Breast epithelium (tissue), 4 donors: ENCODE results near the gene SAMD7. TPM values are rescaled to one million over a fixed set of nuclear protein-coding genes. Genes with fewer than 3 reads are reported as not detected.

ENCODE experiments used
- DNase-seq, 2 donors: peaks; one replicate each; pipeline ENCODE4 v3.0.0-alpha.2; 2019; ENCODE audit warnings: low spot score in 2 of 2
- H3K27ac ChIP-seq, 2 donors: fragments of 200-600 bp; sonication (generic) in 1 of 2; one replicate each; pipeline ENCODE4 v1.5.1; 2016 to 2019; ENCODE audit warnings: mild to moderate bottlenecking in 1 of 2
- H3K27me3 ChIP-seq, 2 donors: fragments of 200-600 bp; sonication (generic) in 1 of 2; one replicate each; pipeline versions ENCODE4 v1.5.1 to v1.6.0; 2017 to 2019; ENCODE audit warnings: control low read depth in 1 of 2, mild to moderate bottlenecking in 1 of 2
- H3K36me3 ChIP-seq: fragments of 200-600 bp; one replicate; pipeline ENCODE4 v1.5.1; 2019
- H3K4me1 ChIP-seq, 2 donors: fragments of 200-600 bp; sonication (generic); one replicate each; pipeline ENCODE4 v1.5.1; 2016 to 2019; ENCODE audit warnings: control low read depth in 1 of 2
- H3K4me3 ChIP-seq, 3 donors: fragments of 200-600 bp; sonication (generic); 1 replicate in 2 of 3; 2 replicates in 1 of 3; pipeline ENCODE4 v1.5.1; 2016 to 2019; ENCODE audit warnings: mild to moderate bottlenecking in 3 of 3, moderate library complexity in 2 of 3
- H3K9me3 ChIP-seq, 2 donors: fragments of 200-600 bp; sonication (generic) in 1 of 2; one replicate each; pipeline ENCODE4 v1.5.1; 2016 to 2019; ENCODE audit warnings: control low read depth in 1 of 2
- CTCF ChIP-seq, 3 donors: fragments of 450-650 bp; IDR thresholded peaks; one replicate each; pipeline ENCODE4 v1.5.1; 2016 to 2017; ENCODE audit warnings: antibody characterized with exemption in 3 of 3, mild to moderate bottlenecking in 3 of 3, moderate library complexity in 3 of 3
- POLR2A ChIP-seq: fragments of 450-650 bp; IDR thresholded peaks from one replicate; pipeline ENCODE4 v1.6.1; 2016; ENCODE audit warnings: antibody characterized with exemption, mild to moderate bottlenecking, moderate library complexity
- POLR2AphosphoS5 ChIP-seq, 3 donors: sonication (generic); formaldehyde crosslinking; IDR thresholded peaks; one replicate each; pipeline ENCODE4 v1.6.1; 2017; ENCODE audit warnings: antibody characterized with exemption in 3 of 3
- intact Hi-C: fragments of 100-400 bp; cut with DNase I; formaldehyde crosslinking; loops from one replicate; pipeline ENCODE4 v1.15.1; 2023; ENCODE audit warnings: low total_unique reads
- total RNA-seq, 3 donors: library from RNA; depleted of rRNA; stranded (reverse); fragments of >200 nt; gene quantifications; one replicate each; pipeline ENCODE4 v1.1.0, GENCODE V29; 2016

Gene SAMD7
- total RNA-seq, 3 donors from 2014 or later = under 0.01 TPM; not detected in 2

GRCh38 chr3:169953462-169954141, 42.2 kb downstream of the SAMD7 start:
- no peaks in the 10 kb centered on the region for H3K9me3 ChIP-seq
- no peaks in the 10 kb centered on the region for H3K4me1 ChIP-seq
- DNase-seq = no peak
- intact Hi-C loops = no loop called here
- H3K27me3 ChIP-seq = no peaks in the 10 kb centered on the region
- TF ChIP-seq POLR2AphosphoS5 (IDR thresholded peaks at IDR 0.05) = no peak
- no peak for TF ChIP-seq CTCF (IDR thresholded peaks at IDR 0.05)
- no peak for TF ChIP-seq POLR2A
- H3K4me3 ChIP-seq = no peak overlapping the region
- no peaks in the 10 kb centered on the region for H3K36me3 ChIP-seq
- H3K27ac ChIP-seq = no peak overlapping the region

GRCh38 chr3:169954142-169954756, 42.9 kb downstream of the SAMD7 start:
- no peak for DNase-seq
- TF ChIP-seq CTCF (IDR thresholded peaks at IDR 0.05) (no peak), POLR2AphosphoS5 (IDR thresholded peaks at IDR 0.05) (no peak)
- Histone ChIP-seq H3K27me3 (no peaks in the 10 kb centered on the region), H3K36me3 (no peaks in the 10 kb centered on the region), H3K9me3 (no peaks in the 10 kb centered on the region), H3K4me3 (no peak overlapping the region), H3K4me1 (no peaks in the 10 kb centered on the region), H3K27ac (no peak overlapping the region)
- intact Hi-C loops = no loop called here

GRCh38 chr3:169955406-169955805, 44.0 kb downstream of the SAMD7 start:
- Histone ChIP-seq H3K36me3 (no peaks in the 10 kb centered on the region), H3K27me3 (no peaks in the 10 kb centered on the region), H3K4me3 (no peak overlapping the region), H3K27ac (no peak overlapping the region), H3K4me1 (no peaks in the 10 kb centered on the region), H3K9me3 (no peaks in the 10 kb centered on the region)
- no peak for DNase-seq
- no peak for TF ChIP-seq POLR2A
- no peak for TF ChIP-seq CTCF (IDR thresholded peaks at IDR 0.05)
- no peak for TF ChIP-seq POLR2AphosphoS5 (IDR thresholded peaks at IDR 0.05)
- intact Hi-C loops = no loop called here

- DNase-seq = no peak
- Histone ChIP-seq H3K4me3 (no peak overlapping the region), H3K9me3 (no peaks in the 10 kb centered on the region), H3K36me3 (no peaks in the 10 kb centered on the region), H3K27me3 (no peaks in the 10 kb centered on the region), H3K4me1 (peaks cover 0 to 5% of the 10 kb centered on the region in 2 donors), H3K27ac (no peak overlapping the region)
- TF ChIP-seq CTCF (IDR thresholded peaks at IDR 0.05) (no peak), POLR2A (no peak), POLR2AphosphoS5 (IDR thresholded peaks at IDR 0.05) (no peak)
- intact Hi-C loops = no loop called here
Measured at GRCh38 chr3:169964176-169964575, 52.8 kb downstream of the SAMD7 start.
